HepG2 (cell line): Measurements from ENCODE around the gene SMYD5. TPM values are rescaled to one million over a fixed set of nuclear protein-coding genes. Genes with fewer than 3 reads are reported as not detected.
A peak's percentile ranks its signal among the peaks of the same experiment; 100 is the strongest.

ENCODE experiments used
- ARHGAP35 ChIP-seq: sonication (generic); formaldehyde crosslinking; IDR thresholded peaks from 2 replicates; pipeline ENCODE4 v1.9.0; 2022; ENCODE audit warnings: mild to moderate bottlenecking, inconsistent platforms, moderate library complexity, missing genetic modification reagents, borderline replicate concordance
- FOSL1 ChIP-seq: sonication (generic); formaldehyde crosslinking; IDR thresholded peaks from 2 replicates; pipeline ENCODE4 v1.9.0; 2021; ENCODE audit warnings: missing genetic modification reagents, borderline replicate concordance
- GABPB1 ChIP-seq: IDR thresholded peaks from 2 replicates; pipeline ENCODE4 v1.6.1; 2016; ENCODE audit warnings: mild to moderate bottlenecking, missing genetic modification reagents, moderate library complexity, missing compliant biosample characterization
- HDAC1 ChIP-seq: sonication (generic); formaldehyde crosslinking; IDR thresholded peaks from 2 replicates; pipeline ENCODE4 v1.5.1; 2020; ENCODE audit warnings: mild to moderate bottlenecking, missing genetic modification reagents
- HOXA3 ChIP-seq: sonication (generic); formaldehyde crosslinking; IDR thresholded peaks from 2 replicates; pipeline ENCODE4 v1.5.0; 2020; ENCODE audit warnings: missing genetic modification reagents
- RFXAP ChIP-seq: sonication (generic); formaldehyde crosslinking; IDR thresholded peaks from 2 replicates; pipeline ENCODE4 v1.4.0; 2020; ENCODE audit warnings: missing genetic modification reagents, borderline replicate concordance
- SOX6 ChIP-seq, 2 experiments: fragments of 450-650 bp in 1 of 2; sonication (generic) in 1 of 2; formaldehyde crosslinking in 1 of 2; IDR thresholded peaks; 2 replicates each; pipeline versions ENCODE4 v1.4.0 to v1.6.1; 2017 to 2020; ENCODE audit warnings: antibody characterized with exemption in 1 of 2, mild to moderate bottlenecking in 1 of 2, missing genetic modification reagents in 1 of 2
- SUZ12 ChIP-seq: fragments of 150-350 bp; IDR thresholded peaks from 2 replicates; pipeline ENCODE4 v1.6.1; 2014; ENCODE audit warnings: low read depth, low read length
- ZKSCAN8 ChIP-seq: IDR thresholded peaks from 2 replicates; pipeline ENCODE4 v1.6.1; 2016; ENCODE audit warnings: borderline replicate concordance, missing genetic modification reagents, missing compliant biosample characterization
- ZNF839 ChIP-seq: sonication (generic); formaldehyde crosslinking; IDR thresholded peaks from 2 replicates; pipeline ENCODE4 v1.4.0; 2020; ENCODE audit warnings: missing genetic modification reagents, mild to moderate bottlenecking, borderline replicate concordance
- polyA plus RNA-seq, 8 experiments: library from polyadenylated mRNA; depleted of rRNA in 3 of 8; stranded (reverse) in 7 of 8; unstranded in 1 of 8; fragments of >200 nt; fragmentation: Illumina TruSeq in 4 of 8; extraction: Trizol in 4 of 8; gene quantifications; 2 replicates each; pipeline versions ENCODE4 v1.2.1 to v1.2.3, GENCODE V29; 2011 to 2016; ENCODE audit warnings: low read depth in 4 of 8, missing spikeins in 1 of 8, mixed read lengths in 1 of 8; ENCODE audit not compliant: insufficient read depth in 1 of 8
- total RNA-seq, 5 experiments: library from RNA; depleted of rRNA; stranded (reverse); fragments of >200 nt; fragmentation: Illumina TruSeq; extraction: Trizol; gene quantifications; 2 replicates each; pipeline ENCODE4 v1.2.3, GENCODE V29; 2016; ENCODE audit warnings: low read depth in 1 of 5
- TF ChIP-seq, protein P1 (sequence below): sonication (generic); formaldehyde crosslinking; IDR thresholded peaks from 2 replicates; pipeline ENCODE4 v1.4.0; 2020; ENCODE audit warnings: missing genetic modification reagents, borderline replicate concordance
- TF ChIP-seq, protein P2 (sequence below): sonication (generic); formaldehyde crosslinking; IDR thresholded peaks from 2 replicates; pipeline ENCODE4 v1.8.0; 2022; ENCODE audit warnings: missing genetic modification reagents, mild to moderate bottlenecking, inconsistent platforms, borderline replicate concordance
- TF ChIP-seq, protein P3 (sequence below): IDR thresholded peaks from 2 replicates; pipeline ENCODE4 v1.6.1; 2016; ENCODE audit warnings: mild to moderate bottlenecking, missing biosample characterization, missing genetic modification reagents
- TF ChIP-seq, protein P4 (sequence below): IDR thresholded peaks from 2 replicates; pipeline ENCODE4 v1.6.1; 2018; ENCODE audit warnings: missing genetic modification reagents
- TF ChIP-seq, protein P5 (sequence below): sonication (generic); formaldehyde crosslinking; IDR thresholded peaks from 2 replicates; pipeline ENCODE4 v1.5.1; 2020; ENCODE audit warnings: missing genetic modification reagents, mild to moderate bottlenecking, borderline replicate concordance

The SMYD5 gene
- total and polyA plus RNA-seq, 2 of the 13 experiments (the other 11 are each of a cell fraction or from before 2014, with no cell fraction given) = 55.8 to 70.4 TPM

DNA sequence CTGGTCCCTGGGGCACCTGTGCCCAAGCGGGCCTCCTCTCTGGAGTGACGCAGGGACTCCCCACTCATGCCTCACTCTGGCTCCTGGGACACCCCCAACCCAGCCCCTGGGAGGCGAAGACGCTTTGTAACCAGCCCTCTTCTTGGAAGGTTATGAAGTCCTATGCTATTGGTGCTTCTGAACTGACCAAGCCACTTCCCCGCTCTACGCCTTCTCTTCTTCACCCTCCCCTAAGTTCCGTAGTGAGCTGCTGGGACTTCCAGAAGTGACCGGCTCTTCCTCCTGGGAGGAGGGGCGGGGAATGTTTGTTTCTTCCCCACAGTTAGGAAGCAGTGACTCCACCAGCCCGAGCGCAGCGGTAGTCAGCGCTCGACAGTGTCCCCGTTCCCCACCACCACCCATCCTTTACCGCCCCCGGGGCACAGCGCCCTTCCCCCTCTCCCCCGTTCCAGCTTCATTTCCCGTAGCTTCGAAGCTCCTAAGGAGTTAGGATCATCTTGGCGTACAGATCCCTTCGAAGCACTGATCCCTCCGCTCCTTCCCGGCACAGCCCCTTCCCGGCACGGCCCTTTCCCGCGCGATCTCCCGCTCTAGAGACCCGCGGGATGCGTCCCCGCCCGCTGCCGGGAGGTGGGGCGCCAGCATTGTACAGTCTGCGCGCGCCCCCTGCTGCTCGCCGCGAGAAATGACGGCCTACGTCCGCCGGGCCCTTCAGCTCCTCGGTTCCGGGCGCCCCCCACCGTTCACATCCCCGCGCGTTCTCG, 37.0 kb upstream of the SMYD5 start (continued):
- TF ChIP-seq, protein P1, sequence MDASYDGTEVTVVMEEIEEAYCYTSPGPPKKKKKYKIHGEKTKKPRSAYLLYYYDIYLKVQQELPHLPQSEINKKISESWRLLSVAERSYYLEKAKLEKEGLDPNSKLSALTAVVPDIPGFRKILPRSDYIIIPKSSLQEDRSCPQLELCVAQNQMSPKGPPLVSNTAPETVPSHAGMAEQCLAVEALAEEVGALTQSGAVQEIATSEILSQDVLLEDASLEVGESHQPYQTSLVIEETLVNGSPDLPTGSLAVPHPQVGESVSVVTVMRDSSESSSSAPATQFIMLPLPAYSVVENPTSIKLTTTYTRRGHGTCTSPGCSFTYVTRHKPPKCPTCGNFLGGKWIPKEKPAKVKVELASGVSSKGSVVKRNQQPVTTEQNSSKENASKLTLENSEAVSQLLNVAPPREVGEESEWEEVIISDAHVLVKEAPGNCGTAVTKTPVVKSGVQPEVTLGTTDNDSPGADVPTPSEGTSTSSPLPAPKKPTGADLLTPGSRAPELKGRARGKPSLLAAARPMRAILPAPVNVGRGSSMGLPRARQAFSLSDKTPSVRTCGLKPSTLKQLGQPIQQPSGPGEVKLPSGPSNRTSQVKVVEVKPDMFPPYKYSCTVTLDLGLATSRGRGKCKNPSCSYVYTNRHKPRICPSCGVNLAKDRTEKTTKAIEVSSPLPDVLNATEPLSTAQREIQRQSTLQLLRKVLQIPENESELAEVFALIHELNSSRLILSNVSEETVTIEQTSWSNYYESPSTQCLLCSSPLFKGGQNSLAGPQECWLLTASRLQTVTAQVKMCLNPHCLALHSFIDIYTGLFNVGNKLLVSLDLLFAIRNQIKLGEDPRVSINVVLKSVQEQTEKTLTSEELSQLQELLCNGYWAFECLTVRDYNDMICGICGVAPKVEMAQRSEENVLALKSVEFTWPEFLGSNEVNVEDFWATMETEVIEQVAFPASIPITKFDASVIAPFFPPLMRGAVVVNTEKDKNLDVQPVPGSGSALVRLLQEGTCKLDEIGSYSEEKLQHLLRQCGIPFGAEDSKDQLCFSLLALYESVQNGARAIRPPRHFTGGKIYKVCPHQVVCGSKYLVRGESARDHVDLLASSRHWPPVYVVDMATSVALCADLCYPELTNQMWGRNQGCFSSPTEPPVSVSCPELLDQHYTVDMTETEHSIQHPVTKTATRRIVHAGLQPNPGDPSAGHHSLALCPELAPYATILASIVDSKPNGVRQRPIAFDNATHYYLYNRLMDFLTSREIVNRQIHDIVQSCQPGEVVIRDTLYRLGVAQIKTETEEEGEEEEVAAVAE (CRISPR knock-in tag) = peak; percentile 45; the same call in 1 of the 2 replicates
- TF ChIP-seq SOX6 (IDR thresholded peaks at IDR 0.05) = no peak
- peak; percentile 72 for TF ChIP-seq SOX6 (CRISPR knock-in tag; IDR thresholded peaks at IDR 0.05)
- TF ChIP-seq ZKSCAN8 (CRISPR knock-in tag) = peak; percentile 79
- peak; percentile 80 for TF ChIP-seq GABPB1
- TF ChIP-seq, protein P2, sequence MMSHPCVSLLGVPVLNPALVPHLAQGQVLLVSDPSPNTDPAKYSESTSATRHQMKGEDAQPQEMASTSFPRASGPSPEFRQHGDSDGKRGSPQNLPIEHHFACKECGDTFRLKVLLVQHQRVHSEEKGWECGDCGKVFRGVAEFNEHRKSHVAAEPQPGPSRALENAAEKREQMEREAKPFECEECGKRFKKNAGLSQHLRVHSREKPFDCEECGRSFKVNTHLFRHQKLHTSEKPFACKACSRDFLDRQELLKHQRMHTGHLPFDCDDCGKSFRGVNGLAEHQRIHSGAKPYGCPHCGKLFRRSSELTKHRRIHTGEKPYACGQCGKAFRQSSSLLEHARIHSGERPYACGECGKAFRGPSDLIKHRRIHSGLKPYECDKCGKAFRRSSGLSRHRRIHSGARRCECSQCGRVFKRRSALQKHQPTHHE (CRISPR knock-in tag) = peak; percentile 56; the same call in 1 of the 2 replicates
- peak; percentile 67; the same call in 1 of the 2 replicates for TF ChIP-seq RFXAP (CRISPR knock-in tag)
- peak; percentile 72; the same call in 1 of the 2 replicates for TF ChIP-seq HOXA3 (CRISPR knock-in tag)
- no peak; the same call in none of the 2 replicates for TF ChIP-seq ARHGAP35 (CRISPR knock-in tag)
- TF ChIP-seq, protein P3, sequence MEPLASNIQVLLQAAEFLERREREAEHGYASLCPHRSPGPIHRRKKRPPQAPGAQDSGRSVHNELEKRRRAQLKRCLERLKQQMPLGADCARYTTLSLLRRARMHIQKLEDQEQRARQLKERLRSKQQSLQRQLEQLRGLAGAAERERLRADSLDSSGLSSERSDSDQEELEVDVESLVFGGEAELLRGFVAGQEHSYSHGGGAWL (CRISPR knock-in tag) = 0 out of 2 replicates have a peak, but pooled peaks have one; percentile 48
- peak; percentile 78 for TF ChIP-seq HDAC1 (CRISPR knock-in tag)
- TF ChIP-seq FOSL1 = no peak
- no peak for TF ChIP-seq SUZ12
- TF ChIP-seq ZNF839 (CRISPR knock-in tag) = no peak
- TF ChIP-seq, protein P4, sequence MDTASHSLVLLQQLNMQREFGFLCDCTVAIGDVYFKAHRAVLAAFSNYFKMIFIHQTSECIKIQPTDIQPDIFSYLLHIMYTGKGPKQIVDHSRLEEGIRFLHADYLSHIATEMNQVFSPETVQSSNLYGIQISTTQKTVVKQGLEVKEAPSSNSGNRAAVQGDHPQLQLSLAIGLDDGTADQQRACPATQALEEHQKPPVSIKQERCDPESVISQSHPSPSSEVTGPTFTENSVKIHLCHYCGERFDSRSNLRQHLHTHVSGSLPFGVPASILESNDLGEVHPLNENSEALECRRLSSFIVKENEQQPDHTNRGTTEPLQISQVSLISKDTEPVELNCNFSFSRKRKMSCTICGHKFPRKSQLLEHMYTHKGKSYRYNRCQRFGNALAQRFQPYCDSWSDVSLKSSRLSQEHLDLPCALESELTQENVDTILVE (CRISPR knock-in tag) = no peak; the same call in none of the 2 replicates
- TF ChIP-seq, protein P5, sequence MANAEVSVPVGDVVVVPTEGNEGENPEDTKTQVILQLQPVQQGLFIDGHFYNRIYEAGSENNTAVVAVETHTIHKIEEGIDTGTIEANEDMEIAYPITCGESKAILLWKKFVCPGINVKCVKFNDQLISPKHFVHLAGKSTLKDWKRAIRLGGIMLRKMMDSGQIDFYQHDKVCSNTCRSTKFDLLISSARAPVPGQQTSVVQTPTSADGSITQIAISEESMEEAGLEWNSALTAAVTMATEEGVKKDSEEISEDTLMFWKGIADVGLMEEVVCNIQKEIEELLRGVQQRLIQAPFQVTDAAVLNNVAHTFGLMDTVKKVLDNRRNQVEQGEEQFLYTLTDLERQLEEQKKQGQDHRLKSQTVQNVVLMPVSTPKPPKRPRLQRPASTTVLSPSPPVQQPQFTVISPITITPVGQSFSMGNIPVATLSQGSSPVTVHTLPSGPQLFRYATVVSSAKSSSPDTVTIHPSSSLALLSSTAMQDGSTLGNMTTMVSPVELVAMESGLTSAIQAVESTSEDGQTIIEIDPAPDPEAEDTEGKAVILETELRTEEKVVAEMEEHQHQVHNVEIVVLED (CRISPR knock-in tag) = peak; percentile 50; the same call in 1 of the 2 replicates
